GM12874 (cell line): ENCODE data around the gene NPFFR1.

Experiments
- TF ChIP-seq, protein P1 (sequence below): IDR thresholded peaks from 2 replicates; pipeline ENCODE4 v1.5.1; 2011; ENCODE audit warnings: low read depth, mild to moderate bottlenecking, control low read depth, low read length, moderate library complexity; ENCODE audit not compliant: insufficient read depth

NPFFR1 gene, protein sequence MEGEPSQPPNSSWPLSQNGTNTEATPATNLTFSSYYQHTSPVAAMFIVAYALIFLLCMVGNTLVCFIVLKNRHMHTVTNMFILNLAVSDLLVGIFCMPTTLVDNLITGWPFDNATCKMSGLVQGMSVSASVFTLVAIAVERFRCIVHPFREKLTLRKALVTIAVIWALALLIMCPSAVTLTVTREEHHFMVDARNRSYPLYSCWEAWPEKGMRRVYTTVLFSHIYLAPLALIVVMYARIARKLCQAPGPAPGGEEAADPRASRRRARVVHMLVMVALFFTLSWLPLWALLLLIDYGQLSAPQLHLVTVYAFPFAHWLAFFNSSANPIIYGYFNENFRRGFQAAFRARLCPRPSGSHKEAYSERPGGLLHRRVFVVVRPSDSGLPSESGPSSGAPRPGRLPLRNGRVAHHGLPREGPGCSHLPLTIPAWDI

DNA sequence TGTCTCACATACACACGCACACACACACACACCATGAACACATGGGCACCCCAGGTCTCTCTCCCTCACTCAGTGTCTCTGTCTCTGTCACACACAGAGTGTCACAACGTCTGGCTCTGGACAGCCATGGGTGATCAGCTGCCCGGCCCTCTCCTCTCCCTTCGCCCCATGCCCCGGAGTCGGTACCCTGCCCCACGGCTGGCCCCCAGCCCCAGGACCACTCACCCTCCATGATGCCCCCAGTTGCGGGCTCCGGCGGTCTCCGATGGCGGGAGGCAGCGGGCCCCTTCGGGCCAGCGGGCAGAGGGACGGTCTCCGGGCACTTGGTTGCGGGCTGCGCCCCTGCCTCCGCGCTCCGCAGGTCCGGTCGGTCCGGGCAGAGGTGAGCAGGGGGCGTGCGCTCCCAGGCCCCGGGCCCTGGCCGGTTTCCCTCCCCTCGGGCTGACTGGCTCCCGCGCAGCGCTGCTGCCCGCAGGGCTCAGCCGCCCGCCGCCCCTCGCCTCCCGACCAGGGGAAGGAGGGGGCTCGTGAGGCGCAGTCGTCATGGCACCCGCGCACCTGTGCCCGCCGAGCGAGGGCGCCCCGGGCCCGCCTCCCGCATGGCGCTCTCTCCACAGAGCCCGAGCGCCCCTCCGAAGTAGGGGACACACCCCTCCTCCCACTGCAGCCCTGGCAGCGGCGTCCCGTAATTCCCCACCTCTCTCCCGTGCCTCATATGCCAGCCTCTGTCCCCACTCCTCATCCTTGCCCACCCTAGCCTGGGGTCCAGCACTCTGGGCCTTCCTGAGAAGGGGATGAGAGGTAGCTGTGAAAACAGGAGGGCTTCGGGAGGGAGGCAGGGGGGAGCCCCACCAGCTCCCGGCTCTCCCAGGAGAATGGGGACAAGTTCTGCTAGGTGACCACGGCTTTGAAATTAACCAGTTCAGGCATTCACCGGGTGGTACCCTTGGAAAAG is at the start of gene NPFFR1:
NPFFR1 (minus strand) TSS at position 560 of the 955 bp plus-strand sequence; CDS start at position 232, 328 bp downstream.
- TF ChIP-seq, protein P1, sequence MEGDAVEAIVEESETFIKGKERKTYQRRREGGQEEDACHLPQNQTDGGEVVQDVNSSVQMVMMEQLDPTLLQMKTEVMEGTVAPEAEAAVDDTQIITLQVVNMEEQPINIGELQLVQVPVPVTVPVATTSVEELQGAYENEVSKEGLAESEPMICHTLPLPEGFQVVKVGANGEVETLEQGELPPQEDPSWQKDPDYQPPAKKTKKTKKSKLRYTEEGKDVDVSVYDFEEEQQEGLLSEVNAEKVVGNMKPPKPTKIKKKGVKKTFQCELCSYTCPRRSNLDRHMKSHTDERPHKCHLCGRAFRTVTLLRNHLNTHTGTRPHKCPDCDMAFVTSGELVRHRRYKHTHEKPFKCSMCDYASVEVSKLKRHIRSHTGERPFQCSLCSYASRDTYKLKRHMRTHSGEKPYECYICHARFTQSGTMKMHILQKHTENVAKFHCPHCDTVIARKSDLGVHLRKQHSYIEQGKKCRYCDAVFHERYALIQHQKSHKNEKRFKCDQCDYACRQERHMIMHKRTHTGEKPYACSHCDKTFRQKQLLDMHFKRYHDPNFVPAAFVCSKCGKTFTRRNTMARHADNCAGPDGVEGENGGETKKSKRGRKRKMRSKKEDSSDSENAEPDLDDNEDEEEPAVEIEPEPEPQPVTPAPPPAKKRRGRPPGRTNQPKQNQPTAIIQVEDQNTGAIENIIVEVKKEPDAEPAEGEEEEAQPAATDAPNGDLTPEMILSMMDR, result no peak

DNA sequence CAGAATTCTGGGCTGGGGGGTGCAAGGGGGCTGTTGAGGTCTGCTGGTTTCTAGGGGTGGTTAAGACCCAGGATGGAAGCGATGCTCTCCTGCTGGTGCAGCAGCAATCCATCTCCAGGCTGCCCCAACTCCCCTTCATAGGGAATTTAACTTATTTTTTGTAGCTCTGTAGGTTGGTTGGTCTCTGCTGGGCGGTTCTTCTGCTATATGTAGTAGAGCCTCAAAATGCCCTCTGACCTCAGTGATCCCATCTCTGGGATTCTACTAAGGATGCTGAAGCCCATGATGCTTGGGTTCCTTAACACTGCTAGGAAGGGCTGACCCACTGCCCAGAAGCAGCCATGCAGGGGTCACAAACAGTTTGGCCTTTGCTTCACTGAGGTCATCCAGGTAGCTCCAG is 49.5 kb upstream of the NPFFR1 start:
- TF ChIP-seq, protein P1, result no peak

DNA sequence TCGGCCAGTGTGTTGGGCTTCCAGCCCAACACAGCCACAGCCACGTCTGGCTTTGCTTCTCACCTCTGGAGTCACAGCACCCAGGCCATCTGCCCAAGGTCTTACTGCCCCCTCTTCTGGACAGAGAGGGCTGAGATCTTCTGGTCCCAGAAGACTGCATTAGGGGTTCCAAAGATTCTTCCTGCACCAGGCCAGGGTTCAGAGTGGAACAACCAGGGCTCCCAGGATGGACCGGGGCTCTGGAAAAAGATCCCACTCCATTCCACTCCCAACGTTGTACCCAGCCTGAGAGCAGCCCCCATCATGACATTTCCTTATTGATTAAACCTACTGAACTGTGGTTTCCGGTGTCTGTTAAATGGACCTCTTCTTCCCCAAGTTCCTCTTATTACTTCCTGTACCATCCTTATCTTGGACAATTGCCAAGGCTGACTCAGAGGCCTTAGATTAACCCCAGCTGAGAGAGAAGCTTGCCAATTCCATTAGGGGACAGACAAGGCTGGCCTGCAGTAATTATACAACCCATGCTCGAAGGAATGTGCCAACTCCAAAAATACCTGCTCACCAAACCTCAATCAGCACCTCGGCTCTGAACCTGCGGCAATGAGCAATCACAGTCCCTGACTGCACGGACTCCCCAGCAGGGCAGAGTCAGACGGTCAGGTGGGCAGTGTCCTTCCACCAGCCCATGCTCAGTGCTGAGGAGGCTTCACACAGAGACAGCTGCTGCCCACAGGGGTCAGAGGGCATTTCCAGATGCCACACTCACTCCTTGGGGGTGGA is 47.9 kb upstream of the NPFFR1 start:
- TF ChIP-seq, protein P1, result 0 out of 2 replicates have a peak, but pooled peaks have one; percentile 36

DNA sequence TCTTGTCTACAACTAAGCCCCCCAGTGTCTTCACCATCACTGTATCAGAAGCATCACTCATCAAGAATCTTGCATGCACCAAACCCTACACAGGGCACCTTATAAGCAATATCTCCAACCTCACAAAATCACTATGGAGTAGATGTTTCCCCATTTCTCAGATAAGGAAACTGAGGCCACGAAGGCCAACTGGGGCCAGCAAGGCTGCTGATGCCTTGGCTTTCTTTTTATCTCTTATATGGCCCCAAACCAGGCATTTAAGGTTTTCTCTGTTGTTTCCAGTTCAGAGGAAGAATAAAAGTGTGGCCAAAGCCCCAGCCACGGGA is 47.3 kb upstream of the NPFFR1 start:
- TF ChIP-seq, protein P1, result no peak

DNA sequence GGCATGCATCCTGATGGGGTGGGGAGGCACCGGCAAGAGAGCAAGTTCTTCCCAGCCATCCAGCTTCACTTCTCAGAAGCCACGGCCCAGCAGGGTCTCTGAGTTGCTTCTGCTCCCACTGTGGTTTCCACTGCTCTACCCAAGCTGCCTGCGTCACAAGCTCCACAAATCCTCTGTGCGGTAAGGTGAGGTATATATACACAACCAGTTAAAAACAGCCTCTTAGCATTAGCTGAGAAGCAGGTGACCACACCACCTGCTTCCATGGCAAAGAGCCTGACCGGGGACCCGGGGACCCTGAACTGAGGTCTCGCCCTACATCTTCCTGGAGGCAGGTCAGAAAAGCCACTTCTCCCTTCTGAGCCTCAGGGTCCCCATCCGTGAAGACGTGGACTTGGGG is 46.9 kb upstream of the NPFFR1 start:
- TF ChIP-seq, protein P1, result no peak

DNA sequence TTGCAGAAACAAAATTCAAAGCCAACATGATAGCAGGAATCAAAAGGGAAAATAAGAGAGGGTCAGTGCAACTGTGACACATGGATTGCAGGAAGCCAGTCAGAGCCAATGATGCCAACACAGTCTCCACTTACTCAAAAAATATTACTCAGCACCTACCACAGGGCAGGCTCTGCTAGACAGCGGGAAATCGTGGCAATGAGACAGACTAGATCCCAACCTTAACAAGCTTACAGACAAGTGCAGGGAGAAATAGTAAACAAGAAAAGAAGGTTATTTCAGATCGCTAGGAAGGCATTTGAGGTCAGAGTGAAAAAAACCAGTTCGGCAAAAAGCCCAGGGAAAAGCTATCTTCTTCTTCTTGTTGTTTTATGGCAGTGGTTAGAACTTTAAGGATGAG is 45.2 kb upstream of the NPFFR1 start:
- TF ChIP-seq, protein P1, result no peak
